ENCODE measurements around the gene PGM3.
"Not testable (repeated sequence)": the region's sequence is repeated elsewhere in the genome, so short reads cannot be mapped to it uniquely, and the experiment has no call there.

PGM3 gene, protein sequence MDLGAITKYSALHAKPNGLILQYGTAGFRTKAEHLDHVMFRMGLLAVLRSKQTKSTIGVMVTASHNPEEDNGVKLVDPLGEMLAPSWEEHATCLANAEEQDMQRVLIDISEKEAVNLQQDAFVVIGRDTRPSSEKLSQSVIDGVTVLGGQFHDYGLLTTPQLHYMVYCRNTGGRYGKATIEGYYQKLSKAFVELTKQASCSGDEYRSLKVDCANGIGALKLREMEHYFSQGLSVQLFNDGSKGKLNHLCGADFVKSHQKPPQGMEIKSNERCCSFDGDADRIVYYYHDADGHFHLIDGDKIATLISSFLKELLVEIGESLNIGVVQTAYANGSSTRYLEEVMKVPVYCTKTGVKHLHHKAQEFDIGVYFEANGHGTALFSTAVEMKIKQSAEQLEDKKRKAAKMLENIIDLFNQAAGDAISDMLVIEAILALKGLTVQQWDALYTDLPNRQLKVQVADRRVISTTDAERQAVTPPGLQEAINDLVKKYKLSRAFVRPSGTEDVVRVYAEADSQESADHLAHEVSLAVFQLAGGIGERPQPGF

DNA sequence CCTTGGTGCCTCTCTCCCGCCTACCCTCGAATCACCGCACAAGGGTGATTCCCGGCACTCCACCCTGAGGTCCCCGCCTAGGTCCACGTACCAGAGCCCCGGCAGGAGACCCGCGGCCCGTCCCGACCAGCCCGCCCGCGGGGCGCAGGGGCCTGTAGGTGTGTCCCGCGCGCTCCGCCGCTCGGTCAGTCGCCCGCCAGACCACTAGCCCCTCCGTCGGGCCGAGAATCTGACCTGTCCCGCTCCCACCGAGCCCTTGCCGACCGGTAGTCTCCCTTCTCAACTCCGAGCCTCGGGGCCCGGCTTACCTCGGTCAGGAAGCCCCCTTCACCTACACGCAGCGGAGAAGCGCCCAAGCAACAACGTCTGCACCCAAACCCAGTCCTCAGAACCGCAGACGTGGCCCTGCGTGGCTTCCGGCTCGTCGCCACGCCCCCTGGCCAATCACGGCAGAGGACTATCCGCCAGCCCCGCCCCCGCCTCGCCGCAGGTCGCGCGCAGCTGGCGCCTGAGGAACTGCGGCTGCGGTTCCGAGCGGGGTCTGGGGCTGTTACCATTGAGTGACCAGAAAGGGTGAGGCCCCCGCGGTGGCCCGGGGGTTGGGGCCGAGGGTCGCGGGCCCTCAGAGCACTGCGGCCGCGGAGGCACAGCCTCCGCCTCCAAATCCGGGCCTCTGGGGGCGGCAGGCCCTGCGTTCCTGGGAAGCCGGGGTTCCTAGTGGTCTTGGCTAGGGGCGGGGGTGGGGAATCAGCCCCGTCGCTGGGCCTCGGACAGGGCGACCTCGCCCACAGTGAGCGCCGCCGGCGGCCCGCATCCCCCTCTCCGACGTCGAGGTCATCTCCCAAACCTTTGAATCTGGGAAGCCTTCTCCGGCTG, at the start of gene PGM3, which contains the start of gene RWDD2A:
Gene PGM3, minus strand, starts transcription at position 395 of the 876 bp plus-strand sequence. CDS start 2,253 bp downstream, outside the sequence.
Gene RWDD2A, plus strand, starts transcription at position 487 of the 876 bp plus-strand sequence. CDS start 1,095 bp downstream, outside the sequence.
- in situ Hi-C loops (cut with MboI; ENCODE audit: low sequenced_read_pairs) = no loop called here

DNA sequence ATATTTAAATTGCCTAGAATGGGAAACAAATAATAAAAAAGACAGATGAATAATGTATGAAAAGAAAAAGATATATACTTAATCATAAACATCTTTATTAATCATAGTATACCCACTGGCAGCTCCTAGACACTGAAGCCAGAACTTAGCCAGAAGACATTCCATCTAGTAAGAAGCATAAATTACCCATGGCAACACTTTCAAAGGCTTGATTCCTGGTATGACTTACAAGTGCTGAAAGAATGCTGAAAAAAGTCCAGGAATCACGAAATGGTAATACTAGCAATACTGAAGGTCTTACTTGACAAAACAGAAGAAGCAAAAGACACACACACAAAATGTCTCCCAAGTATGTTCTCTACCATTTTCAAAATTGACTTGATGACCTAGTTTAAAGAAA, 38.1 kb upstream of the PGM3 start:
- in situ Hi-C loops (cut with MboI; ENCODE audit: low sequenced_read_pairs) = no loop called here

DNA sequence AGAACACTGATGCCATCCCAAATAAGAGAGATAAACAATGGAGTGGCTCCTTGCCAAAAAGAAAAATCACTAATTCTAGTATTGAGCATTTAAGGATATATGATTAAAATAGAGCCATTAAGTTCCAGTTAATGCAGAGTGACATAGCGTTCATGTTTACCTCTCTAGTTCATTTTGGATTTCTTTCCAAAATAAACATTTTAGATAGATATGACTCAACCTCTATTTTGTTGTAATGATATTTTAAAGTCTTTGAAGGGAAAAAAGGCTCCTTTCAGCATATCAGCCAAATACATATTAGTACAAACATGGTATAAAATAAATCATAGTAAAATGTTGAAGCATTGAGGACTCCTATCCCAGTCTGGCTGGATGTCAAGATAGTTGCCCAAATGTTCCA, 33.5 kb upstream of the PGM3 start:
- in situ Hi-C loops (cut with MboI; ENCODE audit: low sequenced_read_pairs) = no loop called here

DNA sequence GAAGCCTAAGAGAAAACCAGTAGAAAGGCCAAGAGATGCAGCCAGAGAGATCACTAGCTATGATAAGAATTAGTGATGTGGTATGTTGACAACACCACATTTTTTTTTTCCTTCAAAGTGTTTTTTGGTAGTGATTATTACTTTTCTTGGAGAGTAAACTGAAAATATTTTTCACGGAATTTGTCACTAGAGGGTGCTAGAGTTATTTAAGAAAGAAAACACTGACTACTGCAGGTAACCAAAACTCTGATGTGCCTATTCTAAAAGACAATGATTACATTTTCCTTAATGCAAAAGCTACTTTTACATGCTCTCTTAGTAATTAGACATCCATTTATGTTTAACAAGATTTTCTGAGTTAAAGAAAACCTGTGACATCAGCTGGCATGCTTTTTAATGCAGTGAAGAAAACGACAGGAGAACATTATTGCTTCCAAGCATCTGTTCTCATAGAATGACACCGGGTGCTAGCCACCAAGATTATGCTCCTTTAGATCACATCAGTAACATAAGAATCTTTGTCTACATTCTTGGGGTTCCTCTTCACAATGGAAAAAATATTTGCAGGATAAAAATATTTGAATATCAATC, 28.9 kb upstream of the PGM3 start:
- in situ Hi-C loops (cut with MboI; ENCODE audit: low sequenced_read_pairs) = loop anchor here (25.0 kb wide), 1 partner anchor 290 kb away; the partner anchor contains the start of gene PRSS35

DNA sequence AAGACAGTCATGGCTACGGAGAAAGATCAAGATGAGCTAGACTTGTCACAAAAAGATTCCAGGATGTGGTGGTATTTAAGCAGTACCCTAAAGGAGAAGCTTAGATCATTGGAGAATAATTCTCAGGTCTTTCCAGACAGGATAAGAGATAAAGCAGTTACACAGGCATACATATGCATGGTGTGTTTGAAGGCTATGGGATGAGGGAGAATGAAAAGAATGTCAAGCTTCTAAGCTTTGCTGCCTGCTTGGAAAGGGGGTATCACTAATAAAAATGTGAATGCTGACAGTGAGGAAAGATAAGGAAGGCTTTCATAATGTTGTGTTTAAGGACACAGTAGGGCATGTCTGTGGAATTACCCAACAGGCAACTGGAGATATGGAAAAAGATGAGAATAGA, 28.2 kb upstream of the PGM3 start:
- in situ Hi-C loops (cut with MboI; ENCODE audit: low sequenced_read_pairs) = loop anchor here (25.0 kb wide), 1 partner anchor 291 kb away; the partner anchor contains the start of gene PRSS35

DNA sequence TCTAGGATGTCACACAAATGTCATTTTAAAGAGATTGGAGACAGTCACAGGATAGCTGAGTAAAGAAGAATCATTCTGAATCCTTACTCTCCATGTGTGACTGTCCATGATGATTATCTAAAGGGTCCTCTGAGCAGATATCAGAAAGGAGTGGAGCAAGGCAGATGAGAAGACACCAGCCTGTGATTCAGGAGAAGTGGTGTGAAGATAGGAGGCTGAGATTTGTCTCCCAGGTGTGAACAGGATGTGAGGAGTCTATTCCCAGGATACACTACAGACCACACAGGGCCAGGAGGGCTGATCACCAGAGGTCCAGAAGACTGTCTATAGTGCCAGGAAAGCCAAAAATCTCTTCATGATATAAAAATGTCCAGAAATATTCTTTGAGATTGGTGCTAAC, 27.1 kb upstream of the PGM3 start:
- in situ Hi-C loops (cut with MboI; ENCODE audit: low sequenced_read_pairs) = loop anchor here (25.0 kb wide), 1 partner anchor 292 kb away; the partner anchor contains the start of gene PRSS35

DNA sequence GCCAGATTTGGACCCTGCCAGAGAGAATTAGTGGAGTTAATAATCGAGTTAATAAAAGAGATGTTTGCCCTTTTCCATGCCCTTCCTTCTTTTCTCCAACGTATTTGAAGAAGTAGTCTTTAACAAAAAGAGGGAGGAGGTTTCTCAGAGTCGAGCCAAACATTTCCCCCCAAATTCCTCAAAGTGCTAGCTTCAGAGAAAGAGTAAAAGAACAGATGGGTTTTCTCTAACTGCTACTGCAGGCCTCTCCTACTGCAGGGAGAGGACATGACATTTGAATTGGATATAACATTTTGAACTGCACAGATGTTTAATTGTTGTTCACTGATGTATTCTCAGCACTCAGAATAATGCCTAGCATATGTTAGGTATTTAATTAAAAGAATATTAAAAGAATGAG, 25.6 kb upstream of the PGM3 start:
- in situ Hi-C loops (cut with MboI; ENCODE audit: low sequenced_read_pairs) = loop anchor here (25.0 kb wide), 1 partner anchor 294 kb away; the partner anchor contains the start of gene PRSS35

DNA sequence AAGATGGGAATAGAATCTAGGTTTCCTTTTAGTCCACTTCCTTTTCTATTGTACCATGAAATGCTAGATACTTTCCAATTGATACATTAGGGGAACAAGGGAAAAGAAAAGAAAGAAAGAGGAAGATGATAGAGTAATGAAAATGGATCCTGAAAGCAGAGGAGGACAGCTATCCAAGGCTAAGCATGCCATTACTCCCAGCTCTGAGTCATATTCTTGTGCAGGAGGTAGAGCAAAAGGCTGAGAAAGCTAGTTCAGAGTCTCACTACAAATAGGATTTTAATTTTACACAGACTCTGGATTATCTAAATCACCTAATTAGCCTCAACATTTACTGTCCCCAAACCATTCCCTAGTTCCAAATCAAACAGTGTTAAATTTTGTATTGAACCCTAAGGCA, 23.7 kb upstream of the PGM3 start:
- in situ Hi-C loops (cut with MboI; ENCODE audit: low sequenced_read_pairs) = loop anchor here (25.0 kb wide), 1 partner anchor 295 kb away; the partner anchor contains the start of gene PRSS35

DNA sequence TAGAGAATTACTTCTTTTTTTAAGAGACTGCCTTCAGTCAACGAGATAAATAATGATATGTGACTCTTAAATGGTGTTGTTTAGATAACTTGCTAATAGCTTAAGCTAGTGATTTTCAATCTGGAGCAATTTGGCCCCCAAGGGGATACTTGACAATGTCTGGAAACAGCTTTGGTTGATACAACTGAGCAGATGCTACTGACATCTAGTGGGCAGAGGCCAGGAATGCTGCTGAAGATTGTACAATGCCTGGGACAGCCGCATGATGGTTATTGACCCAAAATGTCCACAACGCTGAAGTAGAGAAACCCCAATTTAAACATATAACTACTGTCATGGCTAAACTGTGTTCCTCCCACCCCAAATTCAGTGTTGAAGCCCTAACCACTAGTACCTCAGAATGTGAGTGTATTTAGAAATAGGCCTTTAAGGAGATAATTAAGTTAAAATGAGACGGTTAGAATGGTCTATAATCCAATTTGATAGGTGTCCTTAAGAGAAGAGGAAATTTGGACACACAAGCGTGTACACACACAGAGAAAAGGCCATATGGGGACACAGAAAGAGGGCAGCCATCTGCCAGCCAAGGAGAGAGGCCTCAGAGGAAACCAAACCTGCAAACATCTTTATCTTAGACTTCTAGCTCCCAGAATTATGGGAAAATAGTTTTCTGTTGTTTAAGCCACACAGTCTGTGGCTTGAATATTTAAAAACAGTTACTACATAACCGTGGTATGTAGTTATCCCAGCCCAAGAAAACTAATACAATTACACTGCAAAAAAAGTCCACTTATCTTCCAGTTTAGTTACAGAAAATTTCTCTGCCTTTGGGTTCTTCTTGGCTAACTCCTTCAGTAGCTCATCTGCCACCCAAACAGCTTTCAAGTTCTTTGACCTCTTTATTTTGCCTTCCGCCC, 22.3 kb upstream of the PGM3 start:
- in situ Hi-C loops (cut with MboI; ENCODE audit: low sequenced_read_pairs) = loop anchor here (25.0 kb wide), 1 partner anchor 297 kb away; the partner anchor contains the start of gene PRSS35

DNA sequence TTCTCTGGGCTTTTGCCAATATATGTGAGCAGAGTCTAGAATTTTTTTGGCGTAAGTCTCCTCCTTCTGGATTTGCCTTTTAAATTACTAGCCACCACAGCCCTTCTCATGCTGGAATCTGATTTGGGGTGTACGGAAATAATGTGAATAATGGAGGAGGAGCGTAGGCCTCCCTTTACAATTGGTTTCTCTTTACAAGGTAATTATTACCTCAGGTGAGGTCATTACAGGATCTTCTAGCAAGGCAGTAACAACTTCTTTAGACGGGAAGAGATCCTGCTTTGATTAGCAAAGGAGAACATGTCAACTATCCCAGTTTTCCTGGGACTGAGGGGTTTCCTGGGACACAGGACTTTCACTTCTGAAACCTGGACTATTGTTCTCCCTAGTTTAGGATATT, 9.0 kb upstream of the PGM3 start:
- in situ Hi-C loops (cut with MboI; ENCODE audit: low sequenced_read_pairs) = loop anchor here (25.0 kb wide), 1 partner anchor 310 kb away; the partner anchor contains the start of gene PRSS35

DNA sequence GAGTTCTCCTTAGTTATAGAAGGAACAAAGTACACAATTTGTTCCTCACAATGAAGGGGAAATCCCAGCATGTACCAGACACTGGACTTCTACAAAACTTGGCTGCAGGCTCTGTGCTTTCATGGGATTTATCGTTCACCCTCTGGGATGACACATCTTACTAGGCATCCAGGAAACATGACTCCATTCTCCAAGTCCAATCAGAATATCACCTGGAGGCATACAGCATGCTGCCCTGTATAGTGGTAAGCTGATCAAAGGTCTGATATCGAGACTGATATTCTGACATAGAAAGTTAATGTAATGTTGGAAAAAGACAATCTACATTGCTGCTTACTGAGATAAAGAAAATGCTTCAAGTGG, 6.8 kb upstream of the PGM3 start:
- in situ Hi-C loops (cut with MboI; ENCODE audit: low sequenced_read_pairs) = loop anchor here (25.0 kb wide), 1 partner anchor 312 kb away; the partner anchor contains the start of gene PRSS35

DNA sequence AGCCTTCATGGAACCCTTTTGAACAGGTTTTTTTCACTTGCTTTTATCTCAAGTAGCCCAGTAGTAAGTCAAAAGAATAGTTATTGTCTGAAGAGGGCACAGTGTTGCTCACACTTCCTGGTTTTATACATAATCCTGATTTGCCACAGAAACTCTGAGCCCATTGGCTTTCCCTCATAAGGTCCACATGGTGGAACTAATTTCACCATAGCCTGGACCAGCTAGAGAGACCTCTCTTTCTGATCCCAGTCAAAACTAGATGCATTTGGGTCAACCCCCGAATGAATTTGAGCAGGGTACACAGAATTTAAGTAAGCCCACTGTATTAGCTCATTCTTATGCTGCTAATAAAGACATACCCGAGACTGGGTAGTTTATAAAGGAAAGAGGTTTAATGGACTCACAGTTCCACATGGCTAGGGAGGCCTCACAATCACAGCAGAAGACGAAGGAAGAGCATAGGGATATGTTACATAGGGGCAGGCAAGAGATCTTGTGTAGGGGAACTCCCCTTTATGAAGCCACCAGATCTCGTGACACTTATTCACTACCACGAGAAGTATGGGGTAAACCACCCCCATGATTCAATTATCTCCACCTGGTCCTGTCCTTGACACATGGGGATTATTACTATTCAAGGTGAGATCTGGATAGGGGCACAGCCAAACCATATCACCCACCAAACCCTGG, 6.3 kb upstream of the PGM3 start:
- in situ Hi-C loops (cut with MboI; ENCODE audit: low sequenced_read_pairs) = no loop called here

DNA sequence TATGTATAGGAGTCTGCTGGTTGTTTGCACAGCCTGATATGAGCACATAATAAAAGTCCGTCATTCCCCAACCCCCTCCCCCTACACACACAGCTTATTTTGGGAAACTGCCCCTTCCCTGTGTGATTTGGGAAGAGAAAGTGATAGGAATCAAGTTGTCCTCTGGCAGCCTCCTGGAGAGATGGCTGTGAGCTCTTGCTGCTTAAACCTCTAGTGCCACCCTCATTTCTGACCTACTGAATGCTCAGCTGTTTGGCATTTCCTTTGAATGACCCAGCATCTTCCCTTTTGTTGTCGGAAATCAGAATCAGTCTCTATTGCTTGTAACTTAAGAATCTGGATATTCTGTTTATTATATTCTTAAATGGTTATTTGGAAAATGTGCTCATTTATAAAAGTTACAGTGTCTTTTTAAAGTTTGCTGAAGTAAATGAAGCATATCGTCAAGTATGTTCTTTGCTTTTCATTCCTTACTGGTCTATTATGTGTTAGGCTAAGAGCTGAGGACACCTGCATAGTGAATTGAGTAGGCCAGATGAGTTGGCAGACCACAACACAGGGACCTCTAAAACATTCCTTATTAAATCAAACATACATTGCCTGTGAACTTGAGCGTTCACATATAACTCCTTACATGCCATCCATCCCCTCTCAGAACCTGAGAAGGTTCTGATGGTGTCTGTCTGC, 5.6 kb upstream of the PGM3 start:
- in situ Hi-C loops (cut with MboI; ENCODE audit: low sequenced_read_pairs) = no loop called here

DNA sequence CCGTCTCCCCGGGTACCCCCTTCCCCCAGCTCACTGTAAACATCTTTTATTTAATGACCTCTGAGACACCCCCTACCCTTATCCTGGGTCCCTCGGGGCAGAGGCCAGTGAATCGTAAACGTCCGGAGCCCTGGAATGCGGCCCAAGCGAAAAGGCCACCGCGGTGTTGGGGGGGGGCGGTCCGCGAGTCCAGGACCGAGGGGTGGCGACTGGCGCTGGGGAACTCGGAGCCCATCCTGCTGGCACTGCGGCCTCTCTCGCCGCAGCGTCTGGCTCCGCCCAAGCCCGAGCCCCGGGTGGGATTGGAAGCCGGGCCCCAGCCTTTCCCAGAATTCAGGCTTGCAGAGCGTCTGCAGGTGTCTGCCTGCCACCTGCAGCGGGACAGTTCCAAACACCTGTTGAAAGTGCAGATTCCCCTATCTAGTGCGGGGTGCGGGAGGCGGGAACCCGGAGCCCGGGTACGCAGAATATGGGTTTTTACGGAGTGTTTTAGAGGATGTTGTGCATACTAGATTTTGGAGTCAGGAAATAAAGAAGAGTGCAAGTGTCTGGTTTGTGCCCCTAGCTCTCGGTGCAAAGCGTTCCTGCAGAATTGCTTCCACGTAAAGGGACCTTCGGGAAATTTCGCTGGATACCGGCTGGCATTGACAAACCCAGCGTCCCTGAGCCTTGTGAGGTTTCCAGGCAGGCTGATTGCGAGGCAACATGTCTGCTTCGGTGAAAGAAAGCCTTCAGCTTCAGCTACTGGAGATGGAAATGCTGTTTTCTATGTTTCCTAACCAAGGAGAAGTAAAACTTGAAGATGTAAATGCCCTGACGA, 892 bp upstream of the PGM3 start:
- in situ Hi-C loops (cut with MboI; ENCODE audit: low sequenced_read_pairs) = no loop called here

DNA sequence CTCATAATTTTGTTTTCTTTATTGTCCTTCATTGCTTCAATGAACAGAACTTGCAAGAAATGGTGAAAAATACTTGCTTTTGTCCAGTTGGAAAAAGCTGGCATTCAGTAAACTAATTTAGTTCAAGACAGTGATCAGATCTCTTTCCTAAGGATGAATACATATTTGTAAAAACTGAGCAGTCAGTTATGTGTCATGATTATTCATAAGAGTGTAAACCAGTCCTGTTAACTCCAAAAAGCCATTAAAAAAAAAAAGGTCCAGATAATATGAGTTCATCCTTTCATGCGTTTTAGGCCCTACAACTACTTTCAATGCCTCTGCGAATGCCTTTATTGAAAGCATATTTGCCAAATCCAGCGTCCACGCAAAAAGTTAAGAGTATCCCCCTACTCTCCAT, 609 bp downstream of the PGM3 start:
- in situ Hi-C loops (cut with MboI; ENCODE audit: low sequenced_read_pairs) = no loop called here

DNA sequence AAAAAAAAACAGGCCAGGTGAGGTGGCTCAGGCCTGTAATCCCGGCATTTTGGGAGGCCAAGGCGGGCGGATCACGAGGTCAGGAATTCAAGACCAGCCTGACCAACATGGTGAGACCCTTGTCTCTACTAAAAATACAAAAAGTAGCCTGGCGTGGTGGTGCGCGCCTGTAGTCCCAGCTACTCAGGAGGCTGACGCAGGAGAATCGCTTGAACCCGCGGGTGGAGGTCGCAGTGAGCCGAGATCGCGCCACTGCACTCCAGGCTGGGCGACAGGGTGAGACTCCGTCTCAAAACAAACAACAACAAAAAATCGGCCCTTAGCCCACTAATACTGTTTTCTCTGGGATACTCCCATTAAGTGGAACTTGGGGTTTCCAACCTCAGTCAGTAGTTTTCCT, 1.1 kb downstream of the PGM3 start:
- in situ Hi-C loops (cut with MboI; ENCODE audit: low sequenced_read_pairs) = not testable (repeated sequence)

DNA sequence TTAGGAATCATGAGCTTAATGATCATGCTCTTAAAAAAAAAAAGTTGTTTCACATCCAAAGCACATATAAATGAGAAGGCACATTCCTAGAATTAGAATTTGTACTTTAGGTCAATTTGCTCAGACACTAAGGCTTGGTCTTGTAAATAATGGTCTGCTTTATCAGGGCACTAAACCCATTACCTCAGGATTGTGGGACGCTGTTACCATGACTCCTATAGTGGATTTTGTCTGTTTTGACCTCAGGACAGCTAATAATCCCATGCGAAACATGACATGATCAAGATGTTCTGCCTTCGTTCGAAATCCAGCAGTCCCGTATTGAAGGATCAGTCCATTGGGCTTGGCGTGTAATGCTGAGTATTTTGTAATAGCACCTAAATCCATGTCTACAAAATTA, 2.4 kb downstream of the PGM3 start:
- in situ Hi-C loops (cut with MboI; ENCODE audit: low sequenced_read_pairs) = no loop called here

All from HL-60/S4 treated with phorbol 12-myristate 13-acetate at 8.2 ng/mL for 4 days and 3 days (cell line).